HG03159 (cell line): ENCODE results near the gene TMOD3.
"Not testable (repeated sequence)": the region's sequence is repeated elsewhere in the genome, so short reads cannot be mapped to it uniquely, and the experiment has no call there.

Experiments
- ATAC-seq: cut with Tn5 transposase; IDR thresholded peaks from one replicate; pipeline ENCODE4 v1.9.1; 2021; ENCODE audit warnings: mild to moderate bottlenecking, moderate library complexity; ENCODE audit not compliant: unreplicated experiment

TMOD3 gene

DNA sequence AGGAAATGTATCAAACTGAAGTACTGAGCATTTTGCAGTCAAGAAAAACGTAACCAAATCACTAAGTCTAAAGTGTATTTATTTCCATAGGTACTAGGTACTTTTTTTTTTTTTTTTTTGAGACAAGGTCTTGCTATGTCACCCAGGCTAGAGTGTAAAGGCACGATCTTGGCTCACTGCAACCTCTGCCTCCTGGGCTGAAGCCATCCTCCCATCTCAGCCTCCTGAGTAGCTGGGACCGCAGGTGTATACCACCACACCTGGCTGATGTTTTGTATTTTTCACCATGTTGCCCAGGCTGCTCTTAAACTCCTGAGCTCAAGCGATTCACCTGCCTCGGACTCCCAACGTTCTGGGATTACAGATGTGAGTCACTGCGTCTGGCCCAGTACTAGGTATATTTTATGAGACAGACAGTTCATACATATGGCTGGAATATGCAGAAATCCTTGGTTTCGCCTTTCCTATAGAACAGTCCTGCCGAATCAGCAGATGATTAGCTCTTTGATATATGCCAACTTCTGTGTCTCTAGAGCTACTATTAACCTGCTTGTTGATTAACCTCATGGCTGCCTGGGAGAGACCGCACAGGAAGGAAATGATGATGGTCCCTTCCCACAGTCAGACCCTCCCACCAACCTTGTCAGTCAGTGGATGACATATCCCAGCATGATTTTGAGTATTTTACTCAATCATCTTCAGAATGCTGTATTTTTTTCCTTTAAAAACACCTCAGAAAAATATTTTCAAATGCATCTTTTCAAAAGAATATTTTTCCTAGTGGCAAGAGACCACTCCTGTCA, 32.3 kb downstream of the TMOD3 start:
- no peak for ATAC-seq

DNA sequence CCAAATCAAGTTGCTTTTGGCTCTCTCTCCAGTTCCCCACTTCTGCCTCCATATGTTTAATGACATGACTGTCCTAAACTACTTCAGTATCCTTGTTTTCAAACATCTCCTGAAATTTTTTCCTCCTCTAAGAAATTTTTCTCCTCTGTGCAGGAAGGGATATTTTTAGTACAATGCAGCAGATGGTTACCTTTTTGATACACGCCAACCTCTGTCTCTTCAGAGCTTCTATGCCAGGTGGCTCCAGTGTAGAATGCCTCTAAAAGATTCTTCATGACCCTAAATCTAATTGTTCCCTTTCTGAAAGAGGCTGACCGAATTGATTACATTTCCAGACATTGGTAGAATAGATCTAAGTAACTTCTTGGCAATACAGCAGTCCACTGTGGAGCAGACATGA, 33.7 kb downstream of the TMOD3 start:
- no peak for ATAC-seq

DNA sequence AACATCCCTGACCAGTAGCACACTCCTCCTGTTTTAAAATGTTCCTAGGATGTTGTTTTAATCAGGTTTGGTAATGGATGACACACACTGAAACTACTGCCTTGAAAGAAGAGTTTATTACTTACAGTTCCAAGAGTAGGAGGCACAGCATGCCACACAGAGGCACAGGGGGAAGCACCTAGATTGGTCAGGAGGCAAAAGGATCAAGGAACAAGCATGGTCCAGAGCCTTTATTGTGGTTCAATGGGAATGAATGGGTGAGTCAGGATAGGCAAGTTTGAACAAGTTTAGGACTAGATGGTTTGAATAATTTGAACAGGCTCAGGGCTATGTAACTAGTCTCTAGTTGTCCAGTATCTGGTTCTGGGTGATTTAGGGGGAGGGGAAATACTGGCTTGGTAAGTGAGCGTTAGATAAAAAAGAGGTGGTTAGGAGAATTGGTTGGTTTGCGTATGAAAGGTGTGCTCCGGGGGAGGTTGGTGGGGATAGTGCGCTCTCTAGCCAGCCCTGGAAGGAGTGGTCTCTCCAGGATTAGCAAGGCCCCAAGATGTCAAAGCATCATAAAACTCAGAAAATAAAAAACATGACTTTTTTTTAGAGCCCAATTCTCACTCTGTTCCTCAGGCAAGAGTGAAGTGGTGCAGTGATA, 35.1 kb downstream of the TMOD3 start:
- no peak for ATAC-seq

DNA sequence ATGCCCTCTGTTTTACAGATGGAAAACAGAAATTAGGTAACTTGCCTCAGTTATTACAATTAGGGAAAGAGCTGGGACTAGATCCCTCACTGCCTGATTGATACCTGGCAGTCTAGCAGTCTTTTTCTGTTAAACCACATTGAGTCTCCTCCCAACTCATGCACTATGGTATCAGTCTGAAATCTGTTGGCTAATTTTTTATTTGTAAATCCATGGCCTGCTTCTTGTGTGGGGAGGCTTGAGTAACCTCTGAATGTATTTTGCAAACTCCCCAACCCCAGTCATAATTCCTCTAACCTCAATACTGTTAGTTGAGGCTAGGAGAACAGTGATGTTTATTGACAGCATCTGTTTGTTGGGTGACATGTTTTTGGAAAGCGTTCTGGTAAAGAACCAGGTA, 35.9 kb downstream of the TMOD3 start:
- no peak for ATAC-seq

DNA sequence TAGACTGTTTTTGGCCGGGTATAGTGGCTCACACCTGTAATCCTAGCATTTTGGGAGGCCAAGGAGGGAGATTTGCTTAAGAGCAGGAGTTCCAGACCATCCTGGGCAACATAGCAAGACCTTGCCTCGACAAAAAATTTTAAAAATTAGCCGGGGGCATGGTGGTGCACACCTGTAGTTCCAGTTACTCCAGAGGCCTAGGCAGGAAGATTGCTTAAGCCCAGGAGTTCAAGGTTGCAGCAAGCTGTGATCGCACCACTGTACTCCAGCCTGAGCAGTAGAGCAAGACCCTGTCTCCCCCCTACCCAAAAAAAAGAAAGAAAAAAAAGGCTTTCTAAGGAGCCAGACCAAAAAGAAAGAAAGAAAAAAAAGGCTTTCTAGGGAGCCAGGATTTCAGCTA, 36.7 kb downstream of the TMOD3 start:
- no peak for ATAC-seq

DNA sequence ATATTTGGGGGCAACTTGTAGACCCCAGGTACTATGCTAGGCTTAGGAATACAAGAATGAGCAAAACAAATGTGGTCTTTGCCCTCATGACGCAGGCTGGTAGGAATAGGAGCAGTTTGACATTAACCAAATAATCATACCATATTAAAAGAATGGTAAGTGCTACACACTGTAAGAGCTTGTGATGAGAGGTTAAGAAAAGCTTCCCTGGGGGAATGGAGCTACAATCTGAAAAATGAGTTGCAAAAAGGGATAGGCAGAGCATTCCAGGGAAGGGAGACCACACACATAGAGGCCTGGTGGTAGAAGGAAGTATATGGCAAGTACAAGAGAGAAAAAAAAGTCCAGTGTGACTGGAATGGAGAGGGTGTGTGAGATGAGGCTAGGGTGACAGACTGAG, 37.3 kb downstream of the TMOD3 start:
- ATAC-seq, result no peak

DNA sequence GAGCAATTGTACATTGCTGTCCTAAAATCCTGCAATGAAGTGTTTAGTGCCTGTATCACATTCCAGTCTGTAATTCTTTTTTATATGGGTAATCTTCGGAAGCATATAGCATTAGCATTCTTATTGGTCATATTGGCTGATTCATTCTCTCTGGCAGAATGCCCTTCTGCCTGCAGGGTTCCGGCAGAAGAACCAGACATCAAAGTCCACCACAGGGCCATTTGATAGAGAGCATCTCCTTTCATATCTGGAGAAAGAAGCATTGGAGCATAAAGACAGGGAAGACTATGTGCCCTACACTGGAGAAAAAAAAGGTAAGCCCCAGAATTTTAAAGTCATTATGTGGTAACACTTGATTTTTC, 39.6 kb downstream of the TMOD3 start:
- ATAC-seq, result no peak

DNA sequence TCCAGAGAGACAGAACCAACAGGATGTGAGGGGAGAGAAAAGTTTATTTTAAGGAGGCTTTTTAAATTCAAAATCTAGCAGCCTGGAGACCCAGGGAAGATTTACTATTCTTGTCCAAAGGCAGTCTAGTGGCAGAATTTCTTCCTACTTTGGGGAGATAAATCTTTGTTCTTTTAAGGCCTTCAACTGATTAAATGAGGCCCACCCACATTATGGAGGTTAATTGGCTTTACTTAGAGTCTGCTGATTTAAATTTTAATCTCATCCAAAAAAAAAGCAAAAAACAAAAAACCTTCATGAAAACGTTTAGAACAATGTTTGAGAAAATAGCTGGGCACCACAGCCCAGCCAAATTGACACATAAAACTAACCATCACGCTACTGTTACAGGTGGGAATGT, 41.3 kb downstream of the TMOD3 start:
- no peak for ATAC-seq

DNA sequence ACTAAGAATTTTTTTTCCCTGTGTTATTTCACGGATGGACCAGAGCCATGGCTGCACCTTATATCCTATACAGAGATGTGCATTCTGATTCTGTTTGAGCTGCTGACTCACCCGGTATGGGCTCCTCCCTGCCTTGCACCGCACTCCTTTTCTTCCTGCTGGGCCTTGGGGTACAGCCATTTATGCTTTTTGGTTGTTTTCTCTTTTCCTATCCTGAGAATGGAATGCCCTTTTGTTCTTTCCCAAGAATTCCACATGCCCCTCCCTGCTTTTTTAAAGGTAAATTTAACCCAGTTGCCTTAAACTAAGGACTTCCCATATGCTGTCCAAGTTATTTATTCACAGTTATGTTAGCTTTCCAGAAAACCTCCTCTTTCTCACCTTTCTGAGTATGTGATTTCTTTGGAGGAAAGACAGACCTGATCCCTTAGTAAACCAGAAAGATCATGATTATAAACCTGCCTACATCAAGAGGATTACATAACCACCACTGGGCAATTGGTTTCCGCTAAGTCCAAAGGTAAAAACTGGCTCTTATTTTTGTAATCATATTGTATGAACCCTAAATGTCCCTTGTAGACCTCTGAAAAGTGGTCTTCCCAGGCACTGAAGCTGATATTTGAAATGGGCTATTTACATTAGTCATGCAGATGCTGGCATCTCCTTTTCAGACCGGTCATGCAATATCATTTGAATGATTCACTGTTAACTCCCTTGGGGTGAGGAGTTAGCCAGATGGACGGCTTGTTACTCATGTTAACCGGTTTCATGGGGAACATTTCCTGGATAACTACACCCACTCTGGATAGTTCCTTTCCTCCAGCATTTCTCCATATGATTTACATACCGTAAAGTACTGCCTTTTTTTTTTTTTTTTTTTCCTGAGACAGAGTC, 45.5 kb downstream of the TMOD3 start:
- no peak for ATAC-seq

DNA sequence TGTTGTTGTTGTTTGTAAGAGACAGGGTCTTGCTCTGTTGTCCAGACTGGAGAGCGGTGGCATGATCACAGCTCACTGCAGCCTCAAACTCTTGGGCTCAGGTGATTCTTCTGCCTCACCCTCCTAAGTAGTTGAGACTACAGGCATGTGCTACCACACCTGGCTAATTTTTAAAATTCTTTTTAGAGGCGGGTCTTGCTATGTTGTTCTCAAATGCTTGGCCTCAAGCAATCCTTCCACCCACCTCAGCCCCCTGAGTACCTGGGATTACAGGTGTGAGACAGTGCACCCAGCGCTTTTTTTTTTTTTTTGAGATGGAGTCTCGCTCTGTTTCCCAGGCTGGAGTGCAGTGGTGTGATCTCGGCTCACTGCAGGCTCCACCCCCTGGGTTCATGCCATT, 46.7 kb downstream of the TMOD3 start:
- no peak for ATAC-seq

DNA sequence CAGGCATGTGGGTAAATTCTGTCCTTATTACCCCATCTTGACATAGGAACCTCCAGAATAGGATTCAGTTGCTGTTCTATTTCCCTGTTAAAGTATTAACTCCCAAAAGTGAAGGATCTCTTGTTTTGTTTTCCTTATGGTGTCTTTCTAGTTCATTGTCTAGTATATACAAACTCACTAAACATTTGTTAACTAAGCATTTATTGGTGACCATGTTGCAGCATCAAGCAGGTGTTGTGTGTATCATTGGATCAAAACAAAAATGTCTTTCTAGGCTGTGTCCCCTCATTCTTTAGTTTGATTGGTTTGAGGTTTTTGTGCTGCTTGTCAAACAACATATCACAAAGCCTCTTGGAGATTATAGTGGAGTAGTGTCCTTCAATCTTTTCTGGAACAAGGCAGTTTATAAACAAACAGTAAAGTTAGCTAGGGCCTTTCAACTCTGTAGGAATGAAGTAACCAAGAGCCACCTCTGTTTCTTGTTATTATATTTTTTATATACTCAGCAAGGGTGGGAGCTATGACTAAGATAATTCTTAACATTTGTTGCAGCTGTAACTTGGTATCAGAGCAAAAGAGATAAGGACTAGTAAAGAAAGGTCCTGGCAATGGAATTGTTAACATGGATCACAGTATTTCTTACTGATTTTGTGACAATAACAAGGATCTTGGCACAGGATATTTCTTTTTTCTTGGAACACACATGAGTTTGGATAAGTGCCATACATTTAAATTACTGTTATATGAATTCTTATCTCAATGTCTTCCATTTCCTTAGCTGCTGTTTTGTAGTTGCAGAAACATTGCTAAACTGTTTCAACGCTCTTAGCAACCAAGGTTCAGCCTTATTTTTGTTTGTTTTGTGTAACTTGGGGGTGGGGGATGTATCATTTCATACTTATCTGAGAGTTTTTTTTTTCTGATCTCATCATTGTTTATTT, 49.3 kb downstream of the TMOD3 start:
- no peak for ATAC-seq

DNA sequence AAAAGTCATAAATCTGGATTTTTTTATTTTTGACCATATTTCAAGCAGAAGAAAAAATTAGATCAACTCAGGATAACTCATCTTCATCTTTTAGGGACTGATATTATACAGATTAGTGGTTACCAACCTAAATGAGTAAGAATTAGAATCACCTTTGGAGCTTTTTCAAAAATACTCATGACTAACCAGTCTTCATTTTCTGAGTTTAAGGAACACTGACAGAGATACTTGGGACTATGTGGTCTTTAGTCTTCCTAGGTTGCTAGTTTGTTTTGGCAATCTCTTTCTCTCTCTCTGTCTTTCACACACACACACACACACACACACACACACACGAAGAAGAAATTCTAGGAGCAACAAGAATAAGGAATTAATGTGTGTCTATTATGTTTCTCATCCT, 50.1 kb downstream of the TMOD3 start:
- ATAC-seq, result no peak

DNA sequence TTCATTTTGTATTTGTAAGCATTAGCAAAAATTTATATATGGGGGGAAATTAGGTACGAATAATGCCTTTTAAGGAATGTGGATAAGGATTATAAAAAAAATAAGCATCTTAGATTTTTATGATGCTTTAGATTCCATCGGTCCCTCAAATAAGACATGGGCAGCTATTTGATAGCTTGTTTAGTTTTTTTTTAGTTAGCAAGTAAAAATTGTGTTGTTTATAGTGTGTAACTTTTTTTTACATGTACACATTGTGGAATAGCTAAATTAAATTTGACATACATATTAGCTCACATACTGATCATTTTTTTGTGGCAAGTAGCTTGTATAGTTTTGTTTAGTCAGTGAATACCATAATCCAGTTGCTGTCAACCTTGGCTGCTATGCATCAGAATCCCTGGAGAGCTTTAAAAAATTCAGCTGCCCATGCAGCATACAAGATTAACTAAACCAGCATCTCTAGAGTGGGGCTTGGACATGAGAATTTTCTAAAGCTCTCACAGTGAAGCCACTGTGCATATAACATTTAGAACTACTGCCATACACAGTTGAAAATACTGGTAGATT, 53.9 kb downstream of the TMOD3 start:
- no peak for ATAC-seq

DNA sequence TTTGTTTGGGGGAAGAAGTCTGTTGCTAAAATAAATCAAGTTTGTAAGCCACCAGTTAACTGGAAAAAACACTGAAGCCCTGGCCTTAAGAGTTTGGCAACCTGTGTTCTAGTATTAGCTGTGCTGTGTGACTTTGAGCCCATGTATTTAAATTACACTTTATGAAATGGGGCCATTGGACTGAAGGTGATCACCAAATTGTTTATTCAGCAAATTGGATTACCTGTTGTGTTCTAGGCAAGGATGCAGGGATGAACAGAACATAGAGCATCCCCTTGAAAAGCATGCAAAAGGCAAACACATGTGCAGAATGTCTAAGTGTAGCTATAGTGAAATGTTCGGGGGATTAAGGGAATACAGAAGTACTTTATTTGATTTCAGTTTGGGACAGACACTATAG, 54.6 kb downstream of the TMOD3 start:
- ATAC-seq, result no peak

DNA sequence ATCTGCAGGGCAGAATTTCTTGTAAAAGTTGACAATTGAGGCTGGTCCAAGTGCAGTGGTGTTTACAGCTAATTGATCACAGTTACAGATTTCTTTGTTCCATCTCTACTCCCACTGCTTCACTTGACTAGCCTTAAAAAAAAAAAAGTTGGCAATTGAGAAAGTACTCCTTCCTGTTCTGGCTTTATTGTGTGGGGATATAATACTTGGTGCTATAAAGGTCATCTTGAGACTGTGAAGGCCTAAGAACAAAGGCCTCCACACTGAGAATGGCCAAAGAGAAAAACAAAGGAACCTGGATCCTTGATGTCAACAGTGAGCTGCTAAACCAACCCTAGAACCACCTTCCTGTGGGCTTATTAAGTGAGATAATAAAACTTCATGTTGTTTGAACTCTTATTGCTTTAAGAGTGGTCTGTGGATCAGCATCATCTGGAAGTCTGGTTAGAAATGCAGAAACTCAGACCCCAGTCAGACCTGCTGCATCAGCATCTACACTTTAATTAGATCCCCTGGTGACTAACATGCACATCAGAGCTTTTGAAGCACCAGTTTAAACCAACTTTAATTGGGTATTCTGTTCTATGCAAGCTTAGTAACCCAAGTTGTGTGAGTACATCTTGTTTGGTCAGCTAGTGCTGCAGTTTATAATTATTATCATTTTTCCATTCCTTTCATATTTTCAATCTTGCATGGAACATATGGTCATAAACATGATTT, 55.2 kb downstream of the TMOD3 start:
- no peak for ATAC-seq

DNA sequence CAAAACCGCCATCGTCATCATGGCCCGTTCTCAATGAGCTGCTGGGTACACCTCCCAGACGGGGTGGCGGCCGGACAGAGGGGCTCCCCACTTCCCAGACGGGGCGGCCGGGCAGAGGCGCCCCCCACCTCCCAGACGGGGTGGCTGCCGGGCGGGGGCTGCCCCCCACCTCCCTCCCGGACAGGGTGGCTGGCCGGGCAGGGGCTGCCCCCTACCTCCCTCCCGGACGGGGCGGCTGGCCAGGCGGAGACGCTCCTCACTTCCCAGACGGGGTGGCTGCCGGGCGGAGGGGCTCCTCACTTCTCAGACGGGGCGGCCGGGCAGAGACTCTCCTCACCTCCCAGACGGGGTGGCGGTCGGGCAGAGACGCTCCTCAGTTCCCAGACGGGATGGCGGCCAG, 56.3 kb downstream of the TMOD3 start:
- not testable (repeated sequence) for ATAC-seq

DNA sequence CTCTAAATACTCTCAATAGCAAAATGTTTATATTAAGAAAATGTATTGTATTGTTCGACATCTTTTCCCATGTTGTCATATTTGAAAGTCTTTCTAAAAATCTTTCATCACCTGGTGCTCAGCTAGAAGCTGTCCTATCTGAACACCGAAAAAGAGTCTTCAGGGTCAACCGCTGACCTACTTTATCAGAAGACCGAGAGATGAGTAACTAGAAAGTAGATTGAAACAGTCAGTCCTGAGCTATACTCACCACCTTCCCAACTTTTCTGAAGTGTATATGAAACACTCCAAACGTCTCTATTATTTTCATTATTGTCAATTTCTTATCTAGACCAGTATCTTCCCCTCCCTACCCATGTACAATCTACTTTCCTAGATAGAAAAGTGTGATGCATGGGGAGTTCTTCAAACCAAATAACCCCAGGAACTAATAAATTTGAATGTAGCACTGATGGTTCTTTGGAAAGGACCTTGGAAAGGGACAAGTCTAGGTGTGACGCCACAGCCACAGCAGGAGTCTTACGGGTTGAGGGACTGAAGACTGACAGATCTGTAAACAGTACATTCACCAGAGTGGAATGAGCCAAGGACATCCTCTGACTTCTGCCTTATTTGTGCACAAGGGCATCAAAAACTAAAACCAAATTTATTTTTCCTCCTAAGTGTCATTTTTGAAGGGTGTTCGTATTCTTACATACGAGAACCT, 58.6 kb downstream of the TMOD3 start:
- no peak for ATAC-seq

DNA sequence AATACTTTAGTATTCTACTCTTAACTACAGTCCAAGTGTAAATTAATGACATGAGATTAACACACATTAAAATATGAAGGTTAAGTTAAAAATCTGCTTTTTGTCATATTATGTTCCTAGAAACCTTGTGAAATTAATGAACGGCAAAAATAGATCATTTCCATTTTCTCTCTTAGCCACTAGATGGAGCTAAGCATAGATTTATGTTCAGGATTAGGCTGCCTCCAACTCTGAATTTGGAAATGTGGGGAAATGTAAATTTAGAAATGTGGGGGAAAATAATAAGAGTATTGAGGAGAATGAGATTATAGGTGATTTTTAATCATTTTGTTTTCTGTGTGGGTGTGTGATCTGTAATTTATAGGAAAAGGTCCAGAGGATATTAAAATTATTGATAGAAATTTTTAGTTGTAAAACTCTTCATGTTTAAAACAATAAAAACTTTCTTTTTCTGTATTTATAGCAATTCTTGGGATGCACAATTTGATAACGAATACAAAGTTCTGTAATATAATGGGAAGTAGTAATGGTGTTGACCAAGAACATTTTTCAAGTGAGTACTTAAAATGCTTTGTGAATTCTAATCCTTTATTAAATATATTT, 59.2 kb downstream of the TMOD3 start:
- no peak for ATAC-seq

DNA sequence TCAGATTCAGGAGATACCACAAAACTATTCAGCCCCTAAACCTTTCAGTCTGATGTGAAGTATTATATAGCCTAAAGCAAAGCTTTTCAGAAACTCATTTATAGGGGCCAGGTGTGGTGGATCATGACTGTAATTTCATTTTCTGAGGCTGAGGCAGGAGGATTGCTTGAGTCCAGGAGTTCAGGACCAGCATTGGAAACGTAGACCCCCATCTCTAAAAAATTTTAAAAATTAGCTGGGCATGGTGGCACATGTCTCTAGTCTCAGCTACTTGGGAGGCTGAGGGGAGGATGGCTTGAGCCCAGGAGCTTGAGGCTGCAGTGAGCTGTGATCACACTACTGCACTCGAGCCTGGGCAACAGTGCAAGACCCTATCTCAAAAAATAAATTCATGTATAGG, 60.0 kb downstream of the TMOD3 start:
- no peak for ATAC-seq
